PC-9 (cell line): ENCODE data around the gene HOXD4. TPM values are rescaled to one million over a fixed set of nuclear protein-coding genes. Genes with fewer than 3 reads are reported as not detected.

Source experiments
- BruUV-seq: library from RNA; stranded (reverse); fragments of 400-500 nt; replicated peaks from 2 replicates; lab custom pipeline; 2021; lab: Mats Ljungman, UMichigan
- CTCF ChIA-PET: fragments of 300-600 bp; sonication (Branson Sonifier 250); formaldehyde crosslinking; loops from one replicate; lab custom pipeline; 2022; ENCODE audit warnings: antibody characterized with exemption; lab: Charles Lee
- POLR2A ChIA-PET: fragments of 300-600 bp; sonication (Branson Sonifier 250); formaldehyde crosslinking; loops from one replicate; lab custom pipeline; 2022; ENCODE audit warnings: antibody characterized with exemption; ENCODE audit not compliant: unreplicated experiment; lab: Charles Lee
- DNase-seq, 2 experiments: peaks; one replicate each; pipeline versions ENCODE4 v3.0.0 to v3.0.0-alpha.2; 2015 to 2022; ENCODE audit warnings: mixed read lengths in 1 of 2
- H2AFZ ChIP-seq: fragments of 200-600 bp; sonication (generic); 2 replicates; pipeline ENCODE4 v1.8.1; 2017; ENCODE audit warnings: antibody characterized with exemption
- H3F3A ChIP-seq: fragments of 200-600 bp; sonication (generic); 2 replicates; pipeline ENCODE4 v1.8.1; 2017; ENCODE audit warnings: antibody characterized with exemption, mild to moderate bottlenecking, low read depth; ENCODE audit not compliant: insufficient read depth
- H3K27ac ChIP-seq: fragments of 200-600 bp; sonication (generic); 2 replicates; pipeline ENCODE4 v1.6.1; 2016; ENCODE audit warnings: mixed run types
- H3K27me3 ChIP-seq: fragments of 200-600 bp; sonication (generic); 2 replicates; pipeline ENCODE4 v1.6.1; 2016; ENCODE audit warnings: low read depth, mixed run types; ENCODE audit not compliant: insufficient read depth
- H3K36me3 ChIP-seq: fragments of 200-600 bp; sonication (generic); 2 replicates; pipeline ENCODE4 v1.6.1; 2016; ENCODE audit warnings: low read depth, mixed run types
- H3K4me1 ChIP-seq: fragments of 200-600 bp; sonication (generic); replicated peaks from 2 replicates; pipeline ENCODE4 v1.6.1; 2016; ENCODE audit warnings: mixed run types; ENCODE audit not compliant: insufficient read depth
- H3K4me2 ChIP-seq: fragments of 200-600 bp; sonication (generic); 2 replicates; pipeline ENCODE4 v1.6.1; 2017; ENCODE audit warnings: mixed run types
- H3K4me3 ChIP-seq: fragments of 200-600 bp; sonication (generic); 2 replicates; pipeline ENCODE4 v1.6.1; 2016; ENCODE audit warnings: mixed run types
- H3K79me2 ChIP-seq: fragments of 200-600 bp; sonication (generic); 2 replicates; pipeline ENCODE4 v1.6.1; 2017; ENCODE audit warnings: low read depth, mixed run types
- H3K9me2 ChIP-seq: fragments of 200-600 bp; sonication (generic); 2 replicates; pipeline ENCODE4 v1.8.1; 2017; ENCODE audit warnings: mild to moderate bottlenecking; ENCODE audit not compliant: insufficient read depth
- H3K9me3 ChIP-seq: fragments of 200-600 bp; sonication (generic); 2 replicates; pipeline ENCODE4 v1.8.1; 2016; ENCODE audit warnings: low read depth; ENCODE audit not compliant: insufficient read depth
- H4K20me1 ChIP-seq: fragments of 200-600 bp; sonication (generic); 2 replicates; pipeline ENCODE4 v1.8.1; 2017; ENCODE audit not compliant: insufficient read depth
- EZH2 ChIP-seq: fragments of 200-600 bp; sonication (generic); IDR thresholded peaks from 2 replicates; pipeline ENCODE4 v1.8.0; 2017; ENCODE audit warnings: antibody characterized with exemption, low read depth
- intact Hi-C: fragments of 100-400 bp; cut with micrococcal nuclease; formaldehyde crosslinking; loops from one replicate; pipeline ENCODE4 v1.10.0; 2022; ENCODE audit not compliant: unreplicated experiment
- total RNA-seq: library from RNA; stranded (reverse); gene quantifications from 2 replicates; pipeline ENCODE4 v1.2.3, GENCODE V29; 2021
- TF ChIP-seq, protein P1 (sequence below): fragments of 200-600 bp; sonication (generic); conservative IDR thresholded peaks from 2 replicates; pipeline ENCODE4 v1.6.1; 2017; ENCODE audit warnings: mixed run types, antibody characterized with exemption, mild to moderate bottlenecking, moderate library complexity

Gene HOXD4
- total RNA-seq, 1 experiment from 2014 or later, result not detected

DNA sequence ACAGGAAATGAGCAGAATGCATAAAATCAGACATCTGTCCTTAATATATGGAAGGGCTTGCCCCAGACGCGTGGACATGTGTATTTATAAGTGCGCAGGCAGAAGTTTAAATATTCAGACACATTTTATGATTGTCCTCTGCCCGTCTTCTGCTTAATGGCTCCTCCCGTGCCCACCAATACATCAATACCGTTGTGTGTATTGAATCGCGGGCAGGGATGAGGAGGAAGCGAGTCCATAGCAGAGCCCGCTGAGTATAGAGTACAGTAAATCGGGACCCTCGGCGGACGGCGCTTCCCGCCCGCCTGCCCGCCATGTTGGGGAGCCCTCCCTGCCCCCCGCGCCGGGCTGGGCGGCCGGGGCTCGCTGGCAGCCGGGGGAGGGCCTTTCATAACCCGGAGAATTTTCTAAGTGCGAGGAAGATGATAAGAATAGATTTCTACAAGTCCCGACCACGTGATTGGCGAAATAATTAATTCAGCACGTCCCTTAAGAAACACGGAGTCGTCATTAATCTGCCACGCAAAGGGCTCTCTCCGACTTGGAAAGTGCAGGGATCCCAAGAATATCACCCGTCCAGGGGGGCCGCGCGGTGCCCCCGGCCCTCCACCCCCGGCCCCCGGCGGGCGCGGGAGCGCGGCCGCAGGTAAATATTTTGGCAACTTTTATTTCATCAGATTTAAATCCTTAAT, 5.6 kb downstream of the HOXD4 start, which contains the start of gene HOXD3:
TSS of gene HOXD3 (plus strand) at position 501 of the 692 bp plus-strand sequence. CDS start 11,808 bp downstream, outside the sequence.
- Histone ChIP-seq H3K4me2 (no peak within 1 kb of the TSS), H3K9me3 (no peaks in the 10 kb centered on the region), H3F3A (no peaks in the 10 kb centered on the region), H3K36me3 (no peaks in the 10 kb centered on the region), H4K20me1 (no peaks in the 10 kb centered on the region), H3K4me3 (no peak within 1 kb of the TSS), H3K27ac (no peak within 1 kb of the TSS), H2AFZ (no peak within 1 kb of the TSS), H3K4me1 (no peaks in the 10 kb centered on the region), H3K9me2 (no peaks in the 10 kb centered on the region), H3K27me3 (peaks cover 90% of the 10 kb centered on the region), H3K79me2 (no peaks in the 10 kb centered on the region)
- BruUV-seq, result no TSS peak
- ChIA-PET CTCF (no interaction called here), POLR2A (no interaction called here)
- no peak for TF ChIP-seq EZH2
- TF ChIP-seq, protein P1, sequence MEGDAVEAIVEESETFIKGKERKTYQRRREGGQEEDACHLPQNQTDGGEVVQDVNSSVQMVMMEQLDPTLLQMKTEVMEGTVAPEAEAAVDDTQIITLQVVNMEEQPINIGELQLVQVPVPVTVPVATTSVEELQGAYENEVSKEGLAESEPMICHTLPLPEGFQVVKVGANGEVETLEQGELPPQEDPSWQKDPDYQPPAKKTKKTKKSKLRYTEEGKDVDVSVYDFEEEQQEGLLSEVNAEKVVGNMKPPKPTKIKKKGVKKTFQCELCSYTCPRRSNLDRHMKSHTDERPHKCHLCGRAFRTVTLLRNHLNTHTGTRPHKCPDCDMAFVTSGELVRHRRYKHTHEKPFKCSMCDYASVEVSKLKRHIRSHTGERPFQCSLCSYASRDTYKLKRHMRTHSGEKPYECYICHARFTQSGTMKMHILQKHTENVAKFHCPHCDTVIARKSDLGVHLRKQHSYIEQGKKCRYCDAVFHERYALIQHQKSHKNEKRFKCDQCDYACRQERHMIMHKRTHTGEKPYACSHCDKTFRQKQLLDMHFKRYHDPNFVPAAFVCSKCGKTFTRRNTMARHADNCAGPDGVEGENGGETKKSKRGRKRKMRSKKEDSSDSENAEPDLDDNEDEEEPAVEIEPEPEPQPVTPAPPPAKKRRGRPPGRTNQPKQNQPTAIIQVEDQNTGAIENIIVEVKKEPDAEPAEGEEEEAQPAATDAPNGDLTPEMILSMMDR, result no peak
- DNase-seq, result no peak
- intact Hi-C loops, result no loop called here

DNA sequence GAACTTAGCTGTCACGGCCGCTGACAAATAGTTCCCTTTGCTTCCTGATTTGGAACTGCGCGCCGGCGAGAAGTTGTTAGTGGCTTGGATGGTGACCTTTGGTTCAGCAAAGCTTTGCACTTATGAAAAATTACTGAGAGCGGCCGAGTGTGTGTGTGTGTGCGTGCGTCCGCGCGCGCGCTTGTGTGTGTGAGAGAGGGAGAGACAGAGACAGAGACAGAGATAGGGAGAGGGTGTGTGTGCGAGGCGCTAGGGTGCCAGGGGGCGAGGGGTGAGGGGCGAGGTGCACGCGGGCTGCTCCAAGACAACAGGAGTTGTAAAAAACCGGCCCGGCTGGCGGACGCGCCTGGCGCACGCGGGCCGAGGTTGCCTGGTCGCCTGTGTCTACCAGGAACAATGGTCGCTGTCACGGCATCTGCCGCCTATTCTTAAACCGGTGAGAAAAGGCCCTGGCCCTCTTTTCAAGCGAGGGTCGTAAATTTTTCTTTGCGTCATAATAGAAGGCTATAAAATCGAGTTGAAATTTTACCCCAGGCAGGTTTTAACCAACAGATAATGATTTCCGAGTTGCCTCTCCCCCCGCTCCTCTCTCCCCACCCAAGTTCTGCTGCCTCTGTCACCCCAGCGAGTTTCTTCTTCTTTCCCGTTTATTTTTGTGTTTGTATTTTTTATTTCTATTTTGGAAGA, 6.3 kb downstream of the HOXD4 start:
- H3K9me2 ChIP-seq, result no peaks in the 10 kb centered on the region
- BruUV-seq, result no TSS peak
- H3K9me3 ChIP-seq, result no peaks in the 10 kb centered on the region
- H3K4me2 ChIP-seq, result no peak overlapping the region
- no peak overlapping the region for H3K4me3 ChIP-seq
- peaks cover 92% of the 10 kb centered on the region for H3K27me3 ChIP-seq
- no peak for DNase-seq
- H4K20me1 ChIP-seq, result no peaks in the 10 kb centered on the region
- TF ChIP-seq, protein P1, result no peak
- no peak for TF ChIP-seq EZH2
- ChIA-PET CTCF (no interaction called here), POLR2A (no interaction called here)
- intact Hi-C loops, result no loop called here
- H3K79me2 ChIP-seq, result no peaks in the 10 kb centered on the region
- no peak overlapping the region for H2AFZ ChIP-seq
- H3K4me1 ChIP-seq, result no peaks in the 10 kb centered on the region
- no peak overlapping the region for H3K27ac ChIP-seq
- no peaks in the 10 kb centered on the region for H3F3A ChIP-seq
- no peaks in the 10 kb centered on the region for H3K36me3 ChIP-seq

DNA sequence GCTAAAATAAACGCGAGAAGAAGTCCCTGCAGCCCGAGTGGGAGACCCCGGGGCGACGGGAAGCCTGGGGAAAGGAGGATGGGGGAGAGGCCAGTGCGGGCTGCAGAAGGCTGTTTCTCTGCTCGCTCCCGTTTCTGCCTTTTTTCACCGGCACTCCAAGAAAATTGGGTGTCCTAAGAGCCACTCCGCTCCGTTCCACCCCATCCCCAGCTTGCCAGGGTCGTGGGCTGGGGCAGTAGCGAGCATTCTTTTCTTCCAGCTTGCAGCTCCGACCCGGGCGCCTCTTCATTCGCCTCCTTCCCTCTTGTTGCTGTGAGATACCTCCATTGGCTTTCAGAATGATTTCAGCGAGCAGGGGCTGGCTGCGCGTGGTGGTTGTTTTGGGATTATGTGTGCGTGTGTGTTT, 6.8 kb downstream of the HOXD4 start:
- POLR2A ChIA-PET, result no interaction called here

More for the DNA sequence above, 6.8 kb downstream of the HOXD4 start:
- H3K9me2 ChIP-seq, result no peaks in the 10 kb centered on the region
- no peak for TF ChIP-seq EZH2
- TF ChIP-seq, protein P1, result no peak
- no peak for DNase-seq
- H3K9me3 ChIP-seq, result no peaks in the 10 kb centered on the region
- H3F3A ChIP-seq, result no peaks in the 10 kb centered on the region
- H3K4me2 ChIP-seq, result no peak overlapping the region
- CTCF ChIA-PET, result no interaction called here
- no peaks in the 10 kb centered on the region for H3K4me1 ChIP-seq
- no peak overlapping the region for H3K27ac ChIP-seq
- no TSS peak for BruUV-seq
- intact Hi-C loops, result no loop called here
- no peak overlapping the region for H3K4me3 ChIP-seq
- peaks cover 93% of the 10 kb centered on the region for H3K27me3 ChIP-seq
- H3K79me2 ChIP-seq, result no peaks in the 10 kb centered on the region
- H3K36me3 ChIP-seq, result no peaks in the 10 kb centered on the region
- H4K20me1 ChIP-seq, result no peaks in the 10 kb centered on the region
- H2AFZ ChIP-seq, result no peak overlapping the region
